Brain microvascular endothelial cell (primary cell): ENCODE data around the gene OR52N5.
A peak's percentile ranks its signal among the peaks of the same experiment; 100 is the strongest.

Experiments used
- DNase-seq: peaks from one replicate; pipeline ENCODE4 v3.0.0-alpha.2; 2020
- H3K27ac ChIP-seq: fragments of 250-450 bp; sonication (Bioruptor Pico); 2 replicates; pipeline ENCODE4 v1.5.1; 2020; ENCODE audit warnings: mild to moderate bottlenecking, moderate library complexity
- H3K27me3 ChIP-seq: fragments of 250-450 bp; sonication (Bioruptor Pico); replicated peaks from 2 replicates; pipeline ENCODE4 v1.5.1; 2020; ENCODE audit warnings: mild to moderate bottlenecking
- H3K36me3 ChIP-seq: fragments of 250-450 bp; sonication (Bioruptor Pico); replicated peaks from 2 replicates; pipeline ENCODE4 v1.5.1; 2020; ENCODE audit warnings: mild to moderate bottlenecking
- H3K4me3 ChIP-seq: 2 replicates; pipeline ENCODE4 v1.5.1; 2011; ENCODE audit warnings: low read depth, mild to moderate bottlenecking, control low read depth, low read length, moderate library complexity
- in situ Hi-C: cut with HindIII; loops from 2 replicates; pipeline ENCODE4 v1.10.0; 2017; ENCODE audit warnings: low sequenced_read_pairs, low pct_ligation_motif_present
- TF ChIP-seq, protein P1 (sequence below): IDR thresholded peaks from 2 replicates; pipeline ENCODE4 v1.5.1; 2011; ENCODE audit warnings: low read depth, mild to moderate bottlenecking, moderate library complexity, low read length, control low read depth, inconsistent platforms; ENCODE audit errors: missing control alignments

OR52N5 gene

DNA sequence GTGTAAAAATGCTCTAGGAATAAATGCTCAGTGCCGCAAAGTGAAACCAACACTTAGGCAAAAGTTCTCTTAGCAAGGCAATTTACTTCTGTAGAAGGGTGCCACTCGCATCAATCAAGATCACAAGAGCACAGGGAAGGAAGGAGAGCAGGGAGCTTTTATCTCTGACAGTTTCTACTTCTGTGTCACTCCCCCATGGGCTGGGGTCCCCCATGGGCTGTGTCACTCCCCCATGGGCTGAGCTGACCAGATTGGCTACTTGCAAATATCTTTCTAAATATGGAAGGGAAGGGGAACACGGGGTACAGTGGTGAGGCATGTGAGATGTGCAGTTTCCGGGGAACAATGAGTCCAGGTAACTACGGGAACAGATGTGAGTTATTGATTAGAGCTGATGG lies 26.0 kb upstream of the OR52N5 start:
- Histone ChIP-seq H3K27me3 (no peaks in the 10 kb centered on the region), H3K36me3 (no peaks in the 10 kb centered on the region), H3K4me3 (peak overlapping the region; percentile 52), H3K27ac (no peak overlapping the region)
- DNase-seq, result no peak
- TF ChIP-seq, protein P1, sequence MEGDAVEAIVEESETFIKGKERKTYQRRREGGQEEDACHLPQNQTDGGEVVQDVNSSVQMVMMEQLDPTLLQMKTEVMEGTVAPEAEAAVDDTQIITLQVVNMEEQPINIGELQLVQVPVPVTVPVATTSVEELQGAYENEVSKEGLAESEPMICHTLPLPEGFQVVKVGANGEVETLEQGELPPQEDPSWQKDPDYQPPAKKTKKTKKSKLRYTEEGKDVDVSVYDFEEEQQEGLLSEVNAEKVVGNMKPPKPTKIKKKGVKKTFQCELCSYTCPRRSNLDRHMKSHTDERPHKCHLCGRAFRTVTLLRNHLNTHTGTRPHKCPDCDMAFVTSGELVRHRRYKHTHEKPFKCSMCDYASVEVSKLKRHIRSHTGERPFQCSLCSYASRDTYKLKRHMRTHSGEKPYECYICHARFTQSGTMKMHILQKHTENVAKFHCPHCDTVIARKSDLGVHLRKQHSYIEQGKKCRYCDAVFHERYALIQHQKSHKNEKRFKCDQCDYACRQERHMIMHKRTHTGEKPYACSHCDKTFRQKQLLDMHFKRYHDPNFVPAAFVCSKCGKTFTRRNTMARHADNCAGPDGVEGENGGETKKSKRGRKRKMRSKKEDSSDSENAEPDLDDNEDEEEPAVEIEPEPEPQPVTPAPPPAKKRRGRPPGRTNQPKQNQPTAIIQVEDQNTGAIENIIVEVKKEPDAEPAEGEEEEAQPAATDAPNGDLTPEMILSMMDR, result no peak
- in situ Hi-C loops, result no loop called here

DNA sequence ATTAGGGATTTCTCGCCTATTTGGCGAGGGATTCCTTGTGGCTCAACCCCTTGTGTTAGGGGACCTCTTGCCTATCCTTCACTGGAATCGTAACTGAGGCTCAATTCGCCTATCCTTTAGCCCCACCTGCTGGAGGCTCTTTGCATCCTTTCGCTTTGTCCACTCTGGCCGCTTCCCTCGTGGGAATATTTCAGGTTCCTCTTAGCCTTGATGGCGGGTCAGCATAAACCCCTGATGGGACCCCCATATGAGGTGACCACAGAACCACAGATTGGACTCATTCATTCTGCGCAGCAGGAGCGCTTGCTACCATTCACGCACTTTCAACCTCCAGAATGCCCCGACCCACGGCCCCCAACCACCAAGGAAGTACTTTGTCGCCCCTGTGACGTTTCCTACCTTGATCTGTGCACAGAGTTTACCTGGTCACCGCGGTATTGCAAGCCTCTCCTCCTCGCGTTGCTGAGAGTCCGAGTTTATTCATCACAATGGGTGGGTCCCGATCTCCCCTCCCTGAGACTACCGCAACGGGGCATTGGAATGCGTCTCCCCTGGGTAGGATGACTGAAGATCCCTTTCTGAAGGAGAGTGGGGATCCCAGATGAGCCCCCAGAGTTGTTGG lies 25.5 kb upstream of the OR52N5 start, which contains the start of gene OR52N2:
OR52N2 (plus strand) TSS at position 425 of the 622 bp plus-strand sequence. CDS start 11,412 bp downstream, outside the sequence.
- in situ Hi-C loops, result no loop called here
- TF ChIP-seq, protein P1, result peak; percentile 88
- DNase-seq, result peak; percentile 56
- no peaks in the 10 kb centered on the region for H3K27me3 ChIP-seq
- no peaks in the 10 kb centered on the region for H3K36me3 ChIP-seq
- H3K4me3 ChIP-seq, result peak within 1 kb of the TSS; percentile 52
- H3K27ac ChIP-seq, result no peak within 1 kb of the TSS

DNA sequence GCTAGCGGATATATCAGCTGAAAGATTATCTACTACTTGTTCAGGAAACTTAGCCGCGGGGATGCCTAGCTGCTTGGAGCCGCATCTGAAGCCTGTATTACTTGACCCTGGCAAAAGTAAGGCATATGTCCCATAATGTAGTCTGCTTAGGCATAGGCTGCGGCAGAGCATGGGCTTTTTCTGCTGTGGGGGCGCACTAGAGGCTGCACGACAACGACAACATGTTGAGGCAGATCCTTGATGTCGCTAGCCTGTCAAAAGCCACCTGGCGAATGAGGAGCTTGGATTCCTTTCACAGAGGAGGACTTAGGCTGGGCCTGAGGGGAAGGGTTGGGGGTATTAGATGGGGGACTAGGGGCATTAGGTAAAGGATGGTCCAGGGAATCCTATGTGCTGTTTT lies 24.4 kb upstream of the OR52N5 start:
- Histone ChIP-seq H3K27me3 (no peaks in the 10 kb centered on the region), H3K4me3 (no peak overlapping the region), H3K36me3 (no peaks in the 10 kb centered on the region), H3K27ac (no peak overlapping the region)
- TF ChIP-seq, protein P1, result peak; percentile 6
- DNase-seq, result no peak
- in situ Hi-C loops, result no loop called here

DNA sequence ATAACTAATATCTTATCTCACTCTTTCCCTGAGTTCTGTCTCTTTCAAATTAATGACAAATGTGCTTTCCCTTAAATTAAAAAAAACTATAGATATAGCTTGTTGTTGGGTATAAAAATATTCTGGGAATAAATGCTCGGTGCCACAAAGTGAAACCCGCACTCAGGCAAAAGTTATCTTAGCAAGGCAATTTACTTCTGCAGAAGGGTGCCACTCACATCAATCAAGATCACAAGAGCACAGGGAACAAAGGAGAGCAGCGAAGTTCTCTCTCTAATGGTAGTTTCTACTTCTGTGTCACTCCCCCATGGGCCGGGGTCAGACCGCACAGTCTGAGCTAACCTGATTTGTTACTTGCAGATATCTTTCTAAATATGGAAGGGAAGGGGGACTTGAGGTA lies 20.8 kb upstream of the OR52N5 start:
- H3K4me3 ChIP-seq, result no peak overlapping the region
- H3K27me3 ChIP-seq, result no peaks in the 10 kb centered on the region
- TF ChIP-seq, protein P1, result no peak
- DNase-seq, result no peak
- in situ Hi-C loops, result no loop called here
- no peaks in the 10 kb centered on the region for H3K36me3 ChIP-seq
- no peak overlapping the region for H3K27ac ChIP-seq

DNA sequence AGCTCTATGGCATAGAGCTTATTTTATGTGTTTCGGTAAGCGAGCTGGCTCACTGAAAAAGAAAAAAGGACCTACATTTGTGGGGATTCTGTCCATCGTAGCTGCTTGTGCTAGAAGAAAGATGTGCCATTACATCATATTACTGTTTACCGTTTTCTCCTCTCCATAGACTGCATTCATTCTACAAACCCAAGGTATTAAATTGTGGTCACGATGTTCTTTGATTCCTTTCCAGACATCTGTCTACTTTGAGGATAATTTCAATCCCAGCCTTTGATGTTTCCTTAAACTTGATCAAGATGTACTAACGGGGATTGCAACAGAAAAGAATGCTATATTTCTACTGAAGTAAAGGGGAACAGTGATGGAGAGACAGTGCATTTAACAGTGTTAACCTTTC lies 13.4 kb upstream of the OR52N5 start:
- Histone ChIP-seq H3K27me3 (no peaks in the 10 kb centered on the region), H3K27ac (no peak overlapping the region), H3K4me3 (no peak overlapping the region), H3K36me3 (no peaks in the 10 kb centered on the region)
- TF ChIP-seq, protein P1, result no peak
- no peak for DNase-seq
- in situ Hi-C loops, result no loop called here

DNA sequence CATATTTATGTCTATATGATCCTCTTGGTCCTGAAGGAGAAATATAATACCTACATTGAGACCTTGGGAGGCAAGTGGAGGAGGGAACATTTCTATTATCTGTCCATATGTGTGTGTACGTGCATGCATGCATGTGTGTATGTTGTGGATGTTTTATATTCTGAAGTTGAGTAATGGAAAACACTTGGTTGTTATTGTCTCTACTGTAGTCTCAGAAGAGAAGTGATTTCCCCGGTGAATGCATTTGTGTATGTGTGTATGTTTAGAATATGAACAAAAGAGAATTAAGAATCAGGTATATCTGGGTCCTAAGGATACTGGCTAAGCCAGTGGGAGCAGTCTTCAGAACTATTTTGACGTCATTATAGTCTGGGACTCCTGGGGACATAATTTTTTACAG lies 8.0 kb upstream of the OR52N5 start, which contains the start of gene OR52N1:
OR52N1 (minus strand) TSS at position 101 of the 400 bp plus-strand sequence. CDS start 2,449 bp downstream, outside the sequence.
- Histone ChIP-seq H3K27me3 (no peaks in the 10 kb centered on the region), H3K36me3 (no peaks in the 10 kb centered on the region), H3K27ac (no peak within 1 kb of the TSS), H3K4me3 (no peak within 1 kb of the TSS)
- DNase-seq, result no peak
- in situ Hi-C loops, result no loop called here
- TF ChIP-seq, protein P1, result no peak
